SK-N-SH (cell line): Measurements from ENCODE around the gene MAN2A2. TPM values are rescaled to one million over a fixed set of nuclear protein-coding genes. Genes with fewer than 3 reads are reported as not detected.
"Not testable (repeated sequence)": the region's sequence is repeated elsewhere in the genome, so short reads cannot be mapped to it uniquely, and the experiment has no call there.

Experiments
- CTCF ChIA-PET: fragments of 300-600, 350-600 bp; formaldehyde crosslinking; extraction: SDS; loops from one replicate; lab custom pipeline; 2021; lab: Yijun Ruan, JAX
- POLR2A ChIA-PET: fragments of 350-600 bp; sonication (Branson Sonifier 250); formaldehyde crosslinking; extraction: SDS; loops from one replicate; lab custom pipeline; 2020; ENCODE audit warnings: antibody characterized with exemption, inconsistent platforms; lab: Yijun Ruan, JAX
- DNase-seq: peaks from one replicate; pipeline ENCODE4 v3.0.0; 2012
- H2AFZ ChIP-seq: fragments of 200-600 bp; sonication (generic); 2 replicates; pipeline ENCODE4 v1.8.1; 2016; ENCODE audit warnings: antibody characterized with exemption, mild to moderate bottlenecking, low read depth
- H3F3A ChIP-seq: fragments of 200-600 bp; sonication (generic); replicated peaks from 2 replicates; pipeline ENCODE3; 2016; ENCODE audit warnings: antibody characterized with exemption, mild to moderate bottlenecking; ENCODE audit not compliant: insufficient read depth
- H3K27ac ChIP-seq, 2 experiments: fragments of 200-500 bp in 1 of 2; fragments of 200-600 bp in 1 of 2; sonication (Bioruptor generic) in 1 of 2; sonication (generic), shearing (Covaris generic) in 1 of 2; 2 replicates each; pipeline versions ENCODE4 v1.5.1 to v1.6.1; 2014 to 2016; ENCODE audit warnings: low read depth in 2 of 2, inconsistent platforms in 1 of 2, low read length in 1 of 2, mild to moderate bottlenecking in 1 of 2, mixed read lengths in 1 of 2
- H3K27me3 ChIP-seq: fragments of 200-600 bp; sonication (generic), shearing (Covaris generic); 2 replicates; pipeline ENCODE4 v1.6.1; 2016; ENCODE audit warnings: mixed run types; ENCODE audit not compliant: insufficient read depth
- H3K36me3 ChIP-seq, 2 experiments: fragments of 200-500 bp in 1 of 2; fragments of 200-600 bp in 1 of 2; sonication (Bioruptor generic) in 1 of 2; sonication (generic) in 1 of 2; replicated peaks in 1 of 2; 2 replicates each; pipeline versions ENCODE3 to v1.5.1; 2014 to 2016; ENCODE audit warnings: low read length in 1 of 2, mild to moderate bottlenecking in 1 of 2; ENCODE audit not compliant: insufficient read depth in 2 of 2, control insufficient read depth in 1 of 2
- H3K4me1 ChIP-seq, 2 experiments: fragments of 200-500 bp in 1 of 2; fragments of 200-600 bp in 1 of 2; sonication (Bioruptor generic) in 1 of 2; sonication (generic), shearing (Covaris generic) in 1 of 2; 2 replicates each; pipeline versions ENCODE4 v1.5.1 to v1.6.1; 2014 to 2016; ENCODE audit warnings: low read depth in 1 of 2, low read length in 1 of 2, mixed run types in 1 of 2; ENCODE audit not compliant: insufficient read depth in 2 of 2, control insufficient read depth in 1 of 2
- H3K4me2 ChIP-seq: fragments of 200-600 bp; sonication (generic), shearing (Covaris generic); 2 replicates; pipeline ENCODE4 v1.6.1; 2017; ENCODE audit warnings: mixed run types
- H3K4me3 ChIP-seq, 2 experiments: fragments of 200-500 bp in 1 of 2; fragments of 200-600 bp in 1 of 2; sonication (Bioruptor generic) in 1 of 2; sonication (generic), shearing (Covaris generic) in 1 of 2; 2 replicates each; pipeline versions ENCODE4 v1.5.1 to v1.8.1; 2014 to 2016; ENCODE audit warnings: low read depth in 2 of 2, inconsistent platforms in 1 of 2, low read length in 1 of 2, mild to moderate bottlenecking in 1 of 2, mixed read lengths in 1 of 2, moderate library complexity in 1 of 2
- H3K79me2 ChIP-seq: fragments of 200-600 bp; sonication (generic); 2 replicates; pipeline ENCODE4 v1.8.1; 2017; ENCODE audit warnings: mild to moderate bottlenecking; ENCODE audit not compliant: insufficient read depth
- H3K9ac ChIP-seq: fragments of 200-600 bp; sonication (generic); 2 replicates; pipeline ENCODE4 v1.6.1; 2017; ENCODE audit warnings: mixed run types
- H3K9me2 ChIP-seq: fragments of 200-600 bp; sonication (generic); 2 replicates; pipeline ENCODE4 v1.6.1; 2017; ENCODE audit warnings: mixed run types
- H3K9me3 ChIP-seq: fragments of 200-600 bp; sonication (generic); 2 replicates; pipeline ENCODE4 v1.6.1; 2017; ENCODE audit warnings: mixed run types, mild to moderate bottlenecking, moderate library complexity
- H4K20me1 ChIP-seq: fragments of 200-600 bp; sonication (generic); 2 replicates; pipeline ENCODE4 v1.6.1; 2017; ENCODE audit warnings: mild to moderate bottlenecking, mixed run types; ENCODE audit not compliant: insufficient read depth
- CHD2 ChIP-seq: fragments of 150-350 bp; IDR thresholded peaks from 2 replicates; pipeline ENCODE4 v1.6.1; 2018; ENCODE audit warnings: low read length; ENCODE audit not compliant: partially characterized antibody
- CTCF ChIP-seq: fragments of 200-600 bp; sonication (generic); IDR thresholded peaks from 2 replicates; pipeline ENCODE4 v1.6.1; 2017; ENCODE audit warnings: antibody characterized with exemption, mild to moderate bottlenecking, moderate library complexity
- ELF1 ChIP-seq: IDR thresholded peaks from 2 replicates; pipeline ENCODE4 v1.4.0; 2012
- EP300 ChIP-seq, 2 experiments: IDR thresholded peaks; 2 replicates each; pipeline versions ENCODE4 v1.4.0 to v1.6.1; 2012; ENCODE audit warnings: borderline replicate concordance in 1 of 2, low read depth in 1 of 2, low read length in 1 of 2
- EZH2phosphoT487 ChIP-seq: fragments of 200-600 bp; sonication (generic); IDR thresholded peaks from 2 replicates; pipeline ENCODE4 v1.6.1; 2017; ENCODE audit warnings: low read depth, mixed run types, mild to moderate bottlenecking, antibody characterized with exemption, moderate library complexity, borderline replicate concordance
- FOSL2 ChIP-seq: IDR thresholded peaks from 2 replicates; pipeline ENCODE4 v1.4.0; 2012; ENCODE audit warnings: low read depth, mild to moderate bottlenecking, moderate library complexity, borderline replicate concordance
- IRF3 ChIP-seq: fragments of 150-350 bp; IDR thresholded peaks from 2 replicates; pipeline ENCODE4 v1.6.1; 2016; ENCODE audit warnings: mild to moderate bottlenecking, low read depth, low read length
- JUND ChIP-seq: IDR thresholded peaks from 2 replicates; pipeline ENCODE4 v1.4.0; 2012
- MAX ChIP-seq: IDR thresholded peaks from 2 replicates; pipeline ENCODE4 v1.4.0; 2012; ENCODE audit warnings: low read depth
- MEF2A ChIP-seq: IDR thresholded peaks from 2 replicates; pipeline ENCODE4 v1.4.0; 2012; ENCODE audit warnings: low read depth, borderline replicate concordance
- NRF1 ChIP-seq: IDR thresholded peaks from 2 replicates; pipeline ENCODE4 v1.6.1; 2012; ENCODE audit warnings: low read depth, mild to moderate bottlenecking, low read length
- POLR2AphosphoS5 ChIP-seq: IDR thresholded peaks from 2 replicates; pipeline ENCODE4 v1.6.1; 2012; ENCODE audit warnings: low read depth, low read length
- RFX5 ChIP-seq: IDR thresholded peaks from 2 replicates; pipeline ENCODE4 v1.6.1; 2012; ENCODE audit warnings: mild to moderate bottlenecking, improper control_type of control experiment, low read length
- SIN3A ChIP-seq: IDR thresholded peaks from 2 replicates; pipeline ENCODE4 v1.6.1; 2012; ENCODE audit warnings: low read depth, mild to moderate bottlenecking, low read length, moderate library complexity, borderline replicate concordance
- TAF1 ChIP-seq: IDR thresholded peaks from 2 replicates; pipeline ENCODE4 v1.6.1; 2012; ENCODE audit warnings: low read depth, mild to moderate bottlenecking, low read length, moderate library complexity, borderline replicate concordance
- TCF12 ChIP-seq: IDR thresholded peaks from 2 replicates; pipeline ENCODE4 v1.4.0; 2012
- TEAD4 ChIP-seq: IDR thresholded peaks from 2 replicates; pipeline ENCODE4 v1.4.0; 2012; ENCODE audit warnings: mild to moderate bottlenecking, borderline replicate concordance; ENCODE audit not compliant: insufficient read depth
- USF1 ChIP-seq: IDR thresholded peaks from 2 replicates; pipeline ENCODE4 v1.4.0; 2012; ENCODE audit warnings: low read depth, borderline replicate concordance
- WGBS: methylation state at CpG from one replicate; pipeline ENCODE4 v1.1.6; 2017; ENCODE audit warnings: low lambda C conversion rate; 5-methylcytosine and 5-hydroxymethylcytosine counted together
- polyA plus RNA-seq, 3 experiments: library from polyadenylated mRNA; depleted of rRNA; stranded (reverse); fragments of >200 nt; gene quantifications; 2 replicates each; pipeline ENCODE4 v1.2.3, GENCODE V29; 2012

MAN2A2 gene
- polyA plus RNA-seq, 1 of the 3 experiments (the other 2 are of a cell fraction), result 35.0 TPM

- TF ChIP-seq EP300 (IDR thresholded peaks at IDR 0.05; ENCODE audit: borderline replicate concordance in 1 of 2, low read depth in 1 of 2, low read length in 1 of 2) (no peak), IRF3 (no peak), JUND (no peak), RFX5 (no peak), TEAD4 (no peak), ELF1 (no peak), FOSL2 (no peak), MEF2A (no peak), NRF1 (no peak), SIN3A (no peak), MAX (no peak), POLR2AphosphoS5 (no peak), CTCF (no peak), EZH2phosphoT487 (no peak), USF1 (no peak), TAF1 (no peak), CHD2 (no peak), TCF12 (no peak)
- TF ChIP-seq, all 33 proteins: peak for 0
- no peaks in the 10 kb centered on the region for H3K79me2 ChIP-seq
- CTCF ChIA-PET, result no interaction called here
- no peaks in the 10 kb centered on the region for H3K9me2 ChIP-seq
- peaks cover 3 to 7% of the 10 kb centered on the region in 2 experiments; a peak in 2 of 4 replicates for H3K4me1 ChIP-seq
- H2AFZ ChIP-seq, result no peak overlapping the region
- H3K9ac ChIP-seq, result no peak overlapping the region
- WGBS, result 95% methylated on average over 9 of the region's 9 CpGs
- no peaks in the 10 kb centered on the region for H4K20me1 ChIP-seq
- H3K4me3 ChIP-seq, result no peak overlapping the region
- H3K9me3 ChIP-seq, result no peaks in the 10 kb centered on the region
- H3K4me2 ChIP-seq, result no peak overlapping the region
- H3K27me3 ChIP-seq, result no peaks in the 10 kb centered on the region
- no peaks in the 10 kb centered on the region for H3F3A ChIP-seq
- H3K36me3 ChIP-seq, result peaks cover 0 to 59% of the 10 kb centered on the region in 2 experiments
- no peak overlapping the region for H3K27ac ChIP-seq
- POLR2A ChIA-PET, result no interaction called here
- no peak for DNase-seq
Measured at GRCh38 chr15:90907838-90908507, 4.9 kb downstream of the MAN2A2 start.

GRCh38 chr15:90909449-90909848, 6.3 kb downstream of the MAN2A2 start:
- H3K27ac ChIP-seq, H3K4me1 ChIP-seq, H3K4me3 ChIP-seq, H3K79me2 ChIP-seq, H3K9me2 ChIP-seq, H4K20me1 ChIP-seq, DNase-seq, H3F3A ChIP-seq, H3K9ac ChIP-seq, POLR2A ChIA-PET, H2AFZ ChIP-seq, H3K4me2 ChIP-seq, H3K27me3 ChIP-seq, H3K9me3 ChIP-seq: not testable (repeated sequence)
- peaks cover 0 to 66% of the 10 kb centered on the region in 2 experiments for H3K36me3 ChIP-seq
- WGBS, result 92% methylated on average over 9 of the region's 11 CpGs
- CTCF ChIA-PET, result interaction anchor here (0.7 to 1.5 kb wide), 2 partner anchors 23 to 57 kb away, joined by 4 to 8 read pairs; partner anchors contain the start of gene HDDC3
